Endothelial cell of umbilical vein (primary cell): ENCODE results near the gene TANGO6. TPM values are rescaled to one million over a fixed set of nuclear protein-coding genes. Genes with fewer than 3 reads are reported as not detected.

Experiments used
- BruUV-seq: library from RNA; stranded (reverse); fragments of 400-500 nt; replicated peaks from 2 replicates; lab custom pipeline; 2021; lab: Mats Ljungman, UMichigan
- CTCF ChIA-PET: fragments of 300-600, 350-600 bp; sonication (Branson Sonifier 250); formaldehyde crosslinking; loops from one replicate; lab custom pipeline; 2021; ENCODE audit warnings: antibody characterized with exemption, inconsistent platforms; lab: Charles Lee
- POLR2A ChIA-PET: fragments of 300-600, 350-600 bp; sonication (Branson Sonifier 250); formaldehyde crosslinking; loops from one replicate; lab custom pipeline; 2021; ENCODE audit warnings: antibody characterized with exemption, inconsistent platforms; lab: Charles Lee
- DNase-seq: peaks from one replicate; pipeline ENCODE4 v3.0.0-alpha.2; 2011; ENCODE audit warnings: low read depth, low spot score
- FAIRE-seq: peaks from 2 replicates; lab custom pipeline; 2011; peaks lifted over from hg19 to GRCh38; lab: Jason Lieb, UNC
- H2AFZ ChIP-seq: 2 replicates; pipeline ENCODE4 v1.6.0; 2012; ENCODE audit warnings: low read depth, low read length, control low read depth, inconsistent platforms
- H3K27ac ChIP-seq: 2 replicates; pipeline ENCODE4 v1.5.1; 2011; ENCODE audit warnings: low read depth, mild to moderate bottlenecking, control low read depth, low read length, moderate library complexity; ENCODE audit not compliant: insufficient read depth
- H3K27me3 ChIP-seq, 2 experiments: 2 replicates each; pipeline versions ENCODE4 v1.6.0 to v1.6.1; 2011; ENCODE audit warnings: low read length in 2 of 2, mixed read lengths in 1 of 2; ENCODE audit not compliant: control insufficient read depth in 2 of 2, insufficient read depth in 2 of 2
- H3K36me3 ChIP-seq, 2 experiments: 2 replicates in 1 of 2; 3 replicates in 1 of 2; pipeline ENCODE4 v1.5.1; 2011; ENCODE audit warnings: low read length in 2 of 2, mild to moderate bottlenecking in 1 of 2, moderate library complexity in 1 of 2; ENCODE audit not compliant: control insufficient read depth in 2 of 2, insufficient read depth in 2 of 2; ENCODE audit errors: extremely low read depth in 1 of 2
- H3K4me1 ChIP-seq: 3 replicates; pipeline ENCODE4 v1.5.1; 2011; ENCODE audit warnings: mild to moderate bottlenecking, low read length; ENCODE audit not compliant: control insufficient read depth, insufficient read depth; ENCODE audit errors: extremely low read depth
- H3K4me2 ChIP-seq: 2 replicates; pipeline ENCODE4 v1.6.1; 2011; ENCODE audit warnings: low read length, control low read depth, mixed read lengths; ENCODE audit not compliant: insufficient read depth
- H3K4me3 ChIP-seq, 3 experiments: fragments of 200-600 bp in 1 of 3; sonication (generic), shearing (Covaris generic) in 1 of 3; replicated peaks in 1 of 3; 2 replicates each; pipeline ENCODE4 v1.5.1; 2011 to 2016; ENCODE audit warnings: control low read depth in 3 of 3, low read length in 3 of 3, mild to moderate bottlenecking in 2 of 3, inconsistent platforms in 1 of 3, low read depth in 1 of 3, moderate library complexity in 1 of 3; ENCODE audit not compliant: insufficient read depth in 1 of 3
- H3K79me2 ChIP-seq: 2 replicates; pipeline ENCODE4 v1.6.0; 2012; ENCODE audit warnings: low read length, inconsistent platforms; ENCODE audit not compliant: control insufficient read depth, insufficient read depth
- H3K9ac ChIP-seq: replicated peaks from 2 replicates; pipeline ENCODE3; 2011; ENCODE audit warnings: low read length, control low read depth; ENCODE audit not compliant: insufficient read depth; ENCODE audit errors: extremely low read depth
- H3K9me1 ChIP-seq: replicated peaks from 3 replicates; pipeline ENCODE4 v1.6.0; 2011; ENCODE audit warnings: mild to moderate bottlenecking, low read length; ENCODE audit not compliant: control insufficient read depth, insufficient read depth; ENCODE audit errors: extremely low read depth
- H3K9me3 ChIP-seq: replicated peaks from 2 replicates; pipeline ENCODE4 v1.5.1; 2012; ENCODE audit warnings: low read length, inconsistent platforms; ENCODE audit not compliant: control insufficient read depth, insufficient read depth
- H4K20me1 ChIP-seq: replicated peaks from 2 replicates; pipeline ENCODE3; 2011; ENCODE audit warnings: mild to moderate bottlenecking, low read length; ENCODE audit not compliant: control insufficient read depth, insufficient read depth; ENCODE audit errors: extremely low read depth
- CTCF ChIP-seq, 2 donors: IDR thresholded peaks; 1 replicate in 1 of 2; 2 replicates in 1 of 2; pipeline ENCODE4 v1.5.1; 2011; ENCODE audit warnings: low read length in 2 of 2, mild to moderate bottlenecking in 2 of 2, moderate library complexity in 2 of 2, control low read depth in 1 of 2, inconsistent platforms in 1 of 2, low read depth in 1 of 2; ENCODE audit not compliant: insufficient read depth in 1 of 2; ENCODE audit errors: extremely low read depth in 1 of 2
- EZH2 ChIP-seq: IDR thresholded peaks from 2 replicates; pipeline ENCODE4 v1.6.1; 2012; ENCODE audit warnings: borderline replicate concordance, low read depth, mild to moderate bottlenecking, moderate library complexity, low read length, inconsistent platforms; ENCODE audit not compliant: severe bottlenecking
- FOS ChIP-seq: IDR thresholded peaks from 2 replicates; pipeline ENCODE4 v1.6.1; 2011; ENCODE audit warnings: mild to moderate bottlenecking, low read length, moderate library complexity, borderline replicate concordance; ENCODE audit not compliant: insufficient read depth
- GATA2 ChIP-seq: IDR thresholded peaks from 2 replicates; pipeline ENCODE4 v1.7.0; 2011; ENCODE audit warnings: low read depth, mild to moderate bottlenecking, moderate library complexity, mixed read lengths, low read length; ENCODE audit not compliant: insufficient read length, insufficient read depth
- JUN ChIP-seq: IDR thresholded peaks from 2 replicates; pipeline ENCODE4 v1.6.1; 2011; ENCODE audit warnings: borderline replicate concordance, low read depth; ENCODE audit not compliant: insufficient read length, insufficient read depth
- MAX ChIP-seq: IDR thresholded peaks from 2 replicates; pipeline ENCODE4 v1.6.1; 2011; ENCODE audit not compliant: insufficient read depth, insufficient read length
- MYC ChIP-seq: IDR thresholded peaks from one replicate; pipeline ENCODE4 v1.6.1; 2011; ENCODE audit warnings: mild to moderate bottlenecking, low read depth, low read length
- POLR2A ChIP-seq: IDR thresholded peaks from 2 replicates; pipeline ENCODE4 v1.6.1; 2012; ENCODE audit warnings: low read depth, mild to moderate bottlenecking, control low read depth, low read length
- POLR2AphosphoS5 ChIP-seq: IDR thresholded peaks from 2 replicates; pipeline ENCODE4 v1.6.1; 2012; ENCODE audit warnings: low read depth, mild to moderate bottlenecking, control low read depth, low read length, moderate library complexity; ENCODE audit not compliant: insufficient read depth
- dilution Hi-C: fragments of 300-500 bp; cut with MboI; formaldehyde crosslinking; loops from one replicate; pipeline ENCODE4 v1.15.0; 2019; ENCODE audit warnings: low sequenced_read_pairs; ENCODE audit not compliant: extremely low pct_ligation_motif_present
- intact Hi-C: fragments of 100-400 bp; cut with micrococcal nuclease; formaldehyde crosslinking; loops from one replicate; pipeline ENCODE4 v1.10.0; 2022
- polyA plus RNA-seq, 4 experiments: library from polyadenylated mRNA; depleted of rRNA in 3 of 4; stranded (reverse) in 3 of 4; unstranded in 1 of 4; fragments of >200 nt; gene quantifications; 2 replicates each; pipeline versions ENCODE4 v1.2.1 to v1.2.3, GENCODE V29; 2011 to 2012; ENCODE audit warnings: missing spikeins in 1 of 4
- total RNA-seq: library from RNA; stranded (reverse); gene quantifications from 2 replicates; pipeline ENCODE4 v1.2.3, GENCODE V29; 2021

Gene TANGO6
- total and polyA plus RNA-seq, 2 donors (not counting 3 experiments of a cell fraction or from before 2014, with no cell fraction given): 6.7 to 21.2 TPM

- ChIA-PET CTCF (interaction anchor here (0.6 to 1.6 kb wide), 5 partner anchors 9 to 552 kb away, joined by 3 to 4 read pairs (median 3); no protein-coding TSS in a partner anchor), POLR2A (no interaction called here)
- DNase-seq: no peak
- Histone ChIP-seq H3K27me3 (peaks cover 2 to 3% of the 10 kb centered on the region in 2 experiments), H3K79me2 (no peaks in the 10 kb centered on the region), H3K9me1 (no peaks in the 10 kb centered on the region), H3K4me3 (no peak overlapping the region), H3K27ac (no peak overlapping the region), H2AFZ (no peak overlapping the region), H3K9ac (no peak overlapping the region), H4K20me1 (no peaks in the 10 kb centered on the region), H3K4me2 (no peak overlapping the region), H3K36me3 (no peaks in the 10 kb centered on the region), H3K9me3 (no peaks in the 10 kb centered on the region), H3K4me1 (no peaks in the 10 kb centered on the region)
- TF ChIP-seq POLR2AphosphoS5 (no peak), JUN (no peak), GATA2 (no peak), FOS (no peak), CTCF (IDR thresholded peaks at IDR 0.05; ENCODE audit: extremely low read depth in 1 of 2, insufficient read depth in 1 of 2, low read depth in 1 of 2, low read length in 2 of 2) (no peak), MYC (no peak), EZH2 (no peak), POLR2A (no peak), MAX (no peak)
- dilution Hi-C loops: no loop called here
- no peak for FAIRE-seq
- intact Hi-C loops: no loop called here
- BruUV-seq: no TSS peak
Observed at GRCh38 chr16:68823401-68824135, 19.8 kb upstream of the TANGO6 start.
